ENCODE measurements around the gene KXD1. TPM values are rescaled to one million over a fixed set of nuclear protein-coding genes. Genes with fewer than 3 reads are reported as not detected.

KXD1 gene
- total and polyA plus RNA-seq, 4 donors, result 28.0 to 76.0 (median 60.7) TPM

DNA sequence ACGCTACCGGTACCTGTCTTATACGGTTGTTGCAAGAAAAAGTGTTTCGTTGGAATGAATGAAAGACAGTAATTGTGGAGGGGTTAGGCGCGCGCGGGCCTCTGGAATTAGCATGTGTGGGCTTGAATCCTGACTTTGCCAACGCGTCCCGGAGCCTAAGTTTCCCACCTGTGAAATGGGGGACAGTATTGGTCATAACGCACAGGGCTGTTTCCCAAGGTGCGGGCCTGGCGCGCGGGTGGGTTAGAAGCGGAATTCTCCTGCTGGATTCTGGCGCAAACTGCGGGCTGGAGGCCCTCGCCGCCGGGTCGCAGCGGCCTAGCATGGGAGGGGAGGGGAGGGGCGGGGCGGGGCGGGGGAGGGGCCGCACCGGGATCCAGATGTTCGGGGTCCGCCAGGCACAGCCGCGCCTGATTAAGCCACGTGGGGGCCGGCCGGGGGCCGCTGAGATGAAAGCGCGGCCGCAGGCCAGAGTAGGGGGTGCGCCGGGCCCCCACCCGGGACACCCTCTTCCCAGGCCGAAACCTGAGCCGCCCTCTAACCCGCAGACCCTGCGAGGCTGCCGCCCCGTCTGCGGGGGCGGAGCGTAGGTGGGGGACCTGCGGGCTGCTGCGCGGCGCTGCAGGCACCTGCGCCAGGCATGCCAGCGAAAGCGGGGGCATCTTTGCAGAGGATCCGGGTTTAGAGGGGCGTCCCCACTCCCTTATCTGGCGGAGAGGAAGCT, 53.8 kb downstream of the KXD1 start:
- peak in 1 of 6 donors; percentile 29 for DNase-seq (ENCODE audit: low read depth in 4 of 6, low spot score in 6 of 6)
- Histone ChIP-seq H3K4me3 (ENCODE audit: low read depth, low read length) (peak overlapping the region; percentile 52), H3K9me3 (ENCODE audit: control insufficient read depth, insufficient read depth, low read length) (no peaks in the 10 kb centered on the region), H3K27ac (ENCODE audit: low read depth, low read length) (no peak overlapping the region), H3K4me1 (ENCODE audit: control insufficient read depth, insufficient read depth, low read length) (peaks cover 57% of the 10 kb centered on the region), H3K27me3 (ENCODE audit: control insufficient read depth, insufficient read depth, low read length) (peaks cover 62% of the 10 kb centered on the region), H3K36me3 (ENCODE audit: control insufficient read depth, insufficient read depth, low read length) (peaks cover 22% of the 10 kb centered on the region)
- under 1% methylated on average over 58 of the region's 62 CpGs for WGBS (ENCODE audit: insufficient coverage)

DNA sequence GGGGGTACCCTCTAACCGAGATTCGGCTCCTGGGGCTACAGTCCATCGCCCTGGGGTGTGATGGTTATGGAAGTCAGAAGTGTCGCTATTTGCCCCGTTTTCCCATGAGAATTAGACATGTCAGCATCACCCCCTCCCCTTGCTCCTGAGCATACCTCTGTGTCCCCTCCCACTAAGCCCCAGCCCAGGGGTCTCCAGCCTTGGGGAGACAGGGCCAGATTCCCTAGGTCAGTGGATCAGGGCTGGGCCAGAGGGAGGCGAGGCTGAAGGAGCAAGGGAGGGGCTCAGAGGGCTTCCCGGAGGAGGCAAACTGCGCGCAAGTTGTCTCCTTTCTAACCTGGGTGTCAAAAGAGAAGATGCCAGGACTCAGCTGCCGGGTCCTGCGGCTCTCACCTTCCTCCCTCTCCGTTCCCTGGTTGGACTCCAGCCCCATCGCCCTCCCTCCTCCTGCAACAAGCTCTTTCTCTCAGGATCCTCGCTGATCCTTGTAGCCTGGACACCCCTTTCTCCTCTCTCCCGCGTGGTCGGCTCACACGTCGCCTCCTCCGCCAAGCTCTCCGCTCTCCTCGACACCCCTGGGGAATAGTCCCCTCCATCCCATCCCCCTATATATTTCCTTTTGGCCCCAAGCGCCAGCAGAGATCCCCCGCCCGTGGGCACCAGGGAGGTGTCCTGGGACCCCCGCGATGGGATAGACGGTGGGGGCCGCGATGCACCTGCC, 54.5 kb downstream of the KXD1 start:
- Histone ChIP-seq H3K4me1 (ENCODE audit: control insufficient read depth, insufficient read depth, low read length) (peaks cover 52% of the 10 kb centered on the region), H3K4me3 (ENCODE audit: low read depth, low read length) (peak overlapping the region; percentile 52), H3K9me3 (ENCODE audit: control insufficient read depth, insufficient read depth, low read length) (no peaks in the 10 kb centered on the region), H3K27me3 (ENCODE audit: control insufficient read depth, insufficient read depth, low read length) (peaks cover 57% of the 10 kb centered on the region), H3K27ac (ENCODE audit: low read depth, low read length) (no peak overlapping the region), H3K36me3 (ENCODE audit: control insufficient read depth, insufficient read depth, low read length) (peaks cover 28% of the 10 kb centered on the region)
- peak in 1 of 6 donors; percentile 50 for DNase-seq (ENCODE audit: low read depth in 4 of 6, low spot score in 6 of 6)
- WGBS (ENCODE audit: insufficient coverage), result under 1% methylated on average over 26 of the region's 30 CpGs

DNA sequence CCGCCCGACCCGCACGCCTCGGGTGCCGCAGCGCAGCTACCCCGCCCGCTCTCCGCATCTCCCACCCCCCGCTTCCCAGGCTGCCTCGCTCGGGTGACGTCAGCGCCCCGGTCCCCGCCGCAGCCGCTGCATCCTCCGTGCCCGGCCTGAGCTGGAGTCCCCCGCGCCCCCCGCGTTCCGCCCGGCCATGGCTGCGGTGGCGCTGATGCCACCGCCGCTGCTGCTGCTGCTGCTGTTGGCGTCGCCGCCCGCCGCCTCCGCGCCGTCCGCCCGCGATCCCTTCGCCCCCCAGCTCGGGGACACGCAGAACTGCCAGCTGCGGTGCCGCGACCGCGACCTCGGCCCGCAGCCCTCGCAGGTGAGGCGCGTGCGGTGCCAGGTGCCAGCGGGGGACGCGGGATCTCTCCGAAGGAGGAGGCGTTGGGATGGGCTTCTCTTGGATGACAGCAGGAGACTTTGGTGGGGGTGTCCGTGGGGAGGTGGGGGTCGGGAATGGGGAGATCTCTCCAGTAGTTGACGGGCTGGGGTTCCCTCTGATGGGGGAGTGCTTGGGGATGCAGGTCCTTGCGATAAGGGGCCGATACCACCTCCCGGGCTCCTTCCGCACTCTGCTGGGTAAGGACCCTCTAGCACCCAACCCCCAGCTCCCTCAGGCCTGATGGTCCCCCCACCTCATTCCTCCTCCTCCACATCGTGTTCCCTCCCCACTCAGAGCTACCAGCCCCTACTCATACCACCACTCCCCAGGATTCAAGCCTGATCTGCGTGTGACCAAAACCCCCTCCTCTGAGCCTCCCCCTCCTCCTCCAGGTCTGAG, 55.3 kb downstream of the KXD1 start, which contains the start of gene TMEM59L:
TMEM59L (plus strand) TSS at position 99 of the 817 bp plus-strand sequence; CDS start at position 188, 89 bp downstream.
- Histone ChIP-seq H3K27me3 (ENCODE audit: control insufficient read depth, insufficient read depth, low read length) (peaks cover 49% of the 10 kb centered on the region), H3K27ac (ENCODE audit: low read depth, low read length) (no peak within 1 kb of the TSS), H3K9me3 (ENCODE audit: control insufficient read depth, insufficient read depth, low read length) (no peaks in the 10 kb centered on the region), H3K36me3 (ENCODE audit: control insufficient read depth, insufficient read depth, low read length) (peaks cover 36% of the 10 kb centered on the region), H3K4me3 (ENCODE audit: low read depth, low read length) (peak within 1 kb of the TSS; percentile 52), H3K4me1 (ENCODE audit: control insufficient read depth, insufficient read depth, low read length) (peaks cover 45% of the 10 kb centered on the region)
- DNase-seq (ENCODE audit: low read depth in 4 of 6, low spot score in 6 of 6), result peak in 4 of 6 donors; percentile 66 to 94 (median 79)
- under 1% methylated on average over 65 of the region's 70 CpGs for WGBS (ENCODE audit: insufficient coverage)

DNA sequence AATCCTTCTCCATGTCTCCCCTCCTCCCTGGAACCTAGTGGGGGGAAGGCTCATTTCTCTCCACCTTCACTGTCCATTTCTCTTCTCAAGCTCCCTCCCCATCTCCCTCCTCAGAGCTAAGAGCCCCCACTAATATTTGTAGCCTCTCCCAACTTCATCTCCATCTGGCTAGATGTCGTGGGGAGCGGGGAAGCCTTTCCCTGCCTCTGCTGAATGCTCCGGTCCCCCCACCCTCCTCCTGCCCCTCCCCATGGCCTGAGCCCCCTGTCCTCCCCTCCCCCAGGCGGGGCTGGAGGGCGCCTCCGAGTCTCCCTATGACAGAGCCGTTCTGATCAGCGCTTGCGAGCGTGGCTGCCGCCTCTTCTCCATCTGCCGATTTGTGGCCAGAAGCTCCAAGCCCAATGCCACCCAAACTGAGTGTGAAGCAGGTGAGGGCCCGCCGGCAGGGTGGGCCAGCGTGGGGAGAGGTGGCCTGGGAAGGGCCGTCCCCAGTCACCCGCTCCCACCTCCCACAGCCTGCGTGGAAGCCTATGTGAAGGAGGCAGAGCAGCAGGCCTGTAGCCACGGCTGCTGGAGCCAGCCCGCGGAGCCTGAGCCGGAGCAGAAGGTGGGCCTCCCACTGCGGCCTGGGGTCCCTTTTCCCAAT, 56.0 kb downstream of the KXD1 start:
- DNase-seq (ENCODE audit: low read depth in 4 of 6, low spot score in 6 of 6), result peak in 1 of 6 donors; percentile 43
- no peak overlapping the region for H3K27ac ChIP-seq (ENCODE audit: low read depth, low read length)
- 25% methylated on average over 15 of the region's 23 CpGs for WGBS (ENCODE audit: insufficient coverage)
- peak overlapping the region; percentile 33 for H3K4me3 ChIP-seq (ENCODE audit: low read depth, low read length)
- peaks cover 42% of the 10 kb centered on the region for H3K27me3 ChIP-seq (ENCODE audit: control insufficient read depth, insufficient read depth, low read length)
- peaks cover 44% of the 10 kb centered on the region for H3K4me1 ChIP-seq (ENCODE audit: control insufficient read depth, insufficient read depth, low read length)
- H3K36me3 ChIP-seq (ENCODE audit: control insufficient read depth, insufficient read depth, low read length), result peaks cover 40% of the 10 kb centered on the region
- no peaks in the 10 kb centered on the region for H3K9me3 ChIP-seq (ENCODE audit: control insufficient read depth, insufficient read depth, low read length)

DNA sequence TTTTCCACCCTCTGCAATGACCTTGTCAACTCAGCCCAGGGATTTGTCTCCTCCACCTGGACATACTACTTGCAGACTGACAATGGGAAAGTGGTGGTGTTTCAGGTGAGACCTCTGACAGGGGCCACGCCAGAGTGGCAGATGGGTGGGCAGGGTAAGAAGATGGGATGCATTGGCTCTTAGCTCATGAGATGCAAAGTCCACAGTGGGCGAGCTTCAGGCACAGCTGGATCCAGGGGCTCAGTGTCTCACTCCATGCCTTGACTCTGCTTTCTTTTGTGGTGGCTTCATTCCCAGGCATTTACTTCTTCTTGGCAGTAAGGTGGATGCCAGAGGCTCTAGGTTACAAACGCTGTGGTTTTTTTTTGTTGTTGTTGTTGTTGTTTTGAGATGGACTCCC, 58.4 kb downstream of the KXD1 start:
- H3K4me3 ChIP-seq (ENCODE audit: low read depth, low read length), result no peak overlapping the region
- DNase-seq (ENCODE audit: low read depth in 4 of 6, low spot score in 6 of 6), result no peak
- WGBS (ENCODE audit: insufficient coverage), result 100% methylated on average over 2 of the region's 3 CpGs
- H3K9me3 ChIP-seq (ENCODE audit: control insufficient read depth, insufficient read depth, low read length), result no peaks in the 10 kb centered on the region
- H3K27ac ChIP-seq (ENCODE audit: low read depth, low read length), result no peak overlapping the region
- H3K4me1 ChIP-seq (ENCODE audit: control insufficient read depth, insufficient read depth, low read length), result peaks cover 34% of the 10 kb centered on the region
- H3K27me3 ChIP-seq (ENCODE audit: control insufficient read depth, insufficient read depth, low read length), result peaks cover 19% of the 10 kb centered on the region
- H3K36me3 ChIP-seq (ENCODE audit: control insufficient read depth, insufficient read depth, low read length), result peaks cover 61% of the 10 kb centered on the region

DNA sequence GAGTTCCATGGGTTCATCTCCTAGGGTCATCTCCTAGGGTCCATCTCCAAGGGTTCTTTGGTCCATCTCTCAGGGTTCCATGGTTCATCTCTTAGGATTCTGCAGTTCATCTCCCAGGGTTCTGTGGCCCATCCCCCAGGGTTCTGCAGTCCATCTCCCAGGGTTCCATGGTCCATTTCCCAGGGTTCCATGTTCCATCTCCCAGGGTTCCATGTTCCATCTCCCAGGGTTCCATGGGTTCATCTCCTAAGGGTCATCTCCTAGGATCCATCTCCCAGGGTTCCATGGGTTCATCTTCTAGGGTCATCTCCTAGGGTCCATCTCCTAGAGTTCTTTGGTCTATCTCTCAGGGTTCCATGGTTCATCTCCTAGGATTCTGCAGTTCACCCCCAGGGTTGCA, 59.9 kb downstream of the KXD1 start:
- no peak for DNase-seq (ENCODE audit: low read depth in 4 of 6, low spot score in 6 of 6)
- peaks cover 6% of the 10 kb centered on the region for H3K27me3 ChIP-seq (ENCODE audit: control insufficient read depth, insufficient read depth, low read length)

DNA sequence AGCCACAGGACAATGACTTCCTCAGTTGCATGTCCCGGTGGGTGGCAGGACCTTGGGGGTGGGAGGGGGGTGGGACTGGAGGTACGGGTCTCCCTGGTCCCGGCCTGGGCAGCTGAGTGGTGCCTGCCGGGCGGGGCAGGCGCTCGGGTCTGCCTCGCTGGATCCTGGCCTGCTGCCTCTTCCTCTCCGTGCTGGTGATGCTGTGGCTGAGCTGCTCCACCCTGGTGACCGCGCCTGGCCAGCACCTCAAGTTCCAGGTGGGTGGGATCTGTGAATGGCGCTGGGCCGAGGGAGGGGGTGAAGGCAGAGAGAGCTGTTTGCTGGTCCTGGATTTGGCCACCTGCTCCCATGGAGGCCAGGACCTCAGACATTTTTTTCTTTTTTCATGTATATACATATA, 60.6 kb downstream of the KXD1 start:
- 94% methylated on average over 11 of the region's 13 CpGs for WGBS (ENCODE audit: insufficient coverage)
- peaks cover 63% of the 10 kb centered on the region for H3K36me3 ChIP-seq (ENCODE audit: control insufficient read depth, insufficient read depth, low read length)
- peaks cover 15% of the 10 kb centered on the region for H3K4me1 ChIP-seq (ENCODE audit: control insufficient read depth, insufficient read depth, low read length)
- DNase-seq (ENCODE audit: low read depth in 4 of 6, low spot score in 6 of 6), result no peak
- no peak overlapping the region for H3K4me3 ChIP-seq (ENCODE audit: low read depth, low read length)
- peaks cover 5% of the 10 kb centered on the region for H3K27me3 ChIP-seq (ENCODE audit: control insufficient read depth, insufficient read depth, low read length)
- no peaks in the 10 kb centered on the region for H3K9me3 ChIP-seq (ENCODE audit: control insufficient read depth, insufficient read depth, low read length)
- H3K27ac ChIP-seq (ENCODE audit: low read depth, low read length), result no peak overlapping the region

More for the DNA sequence above, 59.9 kb downstream of the KXD1 start:
- peaks cover 63% of the 10 kb centered on the region for H3K36me3 ChIP-seq (ENCODE audit: control insufficient read depth, insufficient read depth, low read length)
- H3K4me1 ChIP-seq (ENCODE audit: control insufficient read depth, insufficient read depth, low read length), result peaks cover 18% of the 10 kb centered on the region
- H3K4me3 ChIP-seq (ENCODE audit: low read depth, low read length), result no peak overlapping the region
- H3K27ac ChIP-seq (ENCODE audit: low read depth, low read length), result no peak overlapping the region
- H3K9me3 ChIP-seq (ENCODE audit: control insufficient read depth, insufficient read depth, low read length), result no peaks in the 10 kb centered on the region
